HG03575 (cell line): ENCODE measurements around the gene GABBR2.

Experiments used
- ATAC-seq: cut with Tn5 transposase; IDR thresholded peaks from one replicate; pipeline ENCODE4 v1.9.1; 2021; ENCODE audit not compliant: unreplicated experiment, insufficient number of reproducible peaks, low FRiP score; ENCODE audit errors: extremely low read depth

Gene GABBR2

DNA sequence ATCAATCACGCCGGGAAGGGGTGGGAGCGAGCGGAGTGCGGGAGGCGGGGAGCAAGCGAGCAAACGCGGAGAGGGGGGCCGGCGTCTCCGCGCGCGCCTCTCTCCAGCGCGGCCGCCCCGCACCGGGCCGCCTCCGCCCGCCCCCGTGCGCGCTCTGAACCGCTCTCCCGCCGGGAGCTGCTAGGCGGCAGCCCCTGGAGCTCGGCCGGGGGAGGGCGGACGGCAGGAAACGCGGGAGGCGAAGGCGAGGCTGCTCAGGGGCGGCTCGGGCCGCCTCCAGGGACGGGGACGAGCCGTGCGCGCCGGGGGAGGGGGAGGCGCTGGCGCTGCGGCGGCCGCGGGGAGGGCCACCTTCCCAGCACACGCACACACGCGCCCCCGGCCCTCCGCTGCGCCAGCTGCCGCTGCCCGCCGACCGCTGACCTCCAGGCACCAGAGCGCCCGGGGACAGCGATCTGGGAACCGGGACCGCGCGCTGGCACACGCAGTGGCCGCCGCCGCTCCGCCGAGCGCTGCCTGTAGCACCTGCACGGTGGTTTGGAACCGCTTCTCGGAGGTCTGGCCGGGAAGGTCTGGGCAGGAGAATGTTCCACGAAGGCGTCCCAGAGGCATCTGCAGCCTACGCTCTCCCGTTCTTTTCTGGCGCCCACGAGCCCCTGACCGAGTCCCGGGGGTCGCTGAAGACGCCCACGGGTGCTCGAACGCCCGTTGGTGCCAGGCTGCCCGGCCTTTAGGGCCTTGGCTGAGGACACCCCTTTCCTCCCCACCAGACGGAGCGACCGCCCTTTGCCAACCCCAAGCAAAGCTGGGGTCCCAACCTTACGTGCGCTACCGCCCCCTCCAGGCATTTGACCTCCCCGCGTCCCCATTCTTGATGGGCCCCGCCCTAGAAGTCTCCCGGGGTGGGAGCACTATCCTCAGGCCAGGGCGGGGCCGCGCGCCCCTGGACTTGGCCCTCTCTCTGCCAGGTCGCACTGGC lies at the start of gene GABBR2:
TSS of gene GABBR2 (minus strand) at position 3 of the 979 bp plus-strand sequence. CDS start 198 bp downstream, outside the sequence.
- no peak for ATAC-seq

- no peak for ATAC-seq
Observed at GRCh38 chr9:98755006-98755618, 46.4 kb upstream of the GABBR2 start.

- ATAC-seq: no peak
Observed at GRCh38 chr9:98751210-98751609, 42.5 kb upstream of the GABBR2 start.

DNA sequence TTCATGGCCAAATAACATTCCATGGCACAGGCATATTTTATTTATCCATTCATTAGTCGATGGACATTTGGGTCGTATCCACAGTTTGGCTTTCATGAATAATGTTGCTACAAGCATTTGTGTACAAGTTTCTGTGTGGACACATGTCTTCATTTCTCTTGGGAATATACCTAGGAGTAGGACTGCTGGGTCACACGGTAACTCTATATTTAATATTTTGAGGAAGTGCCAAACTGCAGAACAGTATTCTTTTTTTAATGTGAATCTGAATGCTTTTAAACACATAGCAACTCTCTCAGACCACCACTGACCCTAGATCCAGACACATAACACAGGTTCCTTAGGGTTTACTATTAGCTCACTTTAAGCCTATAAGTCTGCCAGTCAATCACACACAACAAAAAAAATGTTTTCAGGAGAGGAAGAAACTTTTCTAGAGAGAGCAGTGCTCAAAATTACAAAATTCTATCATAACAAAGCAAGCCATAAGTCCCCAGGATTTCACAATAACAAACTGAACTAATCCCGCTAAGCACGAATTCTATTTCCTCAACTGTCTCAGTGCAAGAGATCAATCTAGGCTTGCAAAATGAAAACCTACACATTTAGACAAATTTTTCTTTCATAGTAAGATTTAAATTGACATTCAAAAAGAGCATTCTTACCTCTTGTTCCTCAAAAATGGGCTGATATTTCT lies 41.8 kb upstream of the GABBR2 start:
- no peak for ATAC-seq

DNA sequence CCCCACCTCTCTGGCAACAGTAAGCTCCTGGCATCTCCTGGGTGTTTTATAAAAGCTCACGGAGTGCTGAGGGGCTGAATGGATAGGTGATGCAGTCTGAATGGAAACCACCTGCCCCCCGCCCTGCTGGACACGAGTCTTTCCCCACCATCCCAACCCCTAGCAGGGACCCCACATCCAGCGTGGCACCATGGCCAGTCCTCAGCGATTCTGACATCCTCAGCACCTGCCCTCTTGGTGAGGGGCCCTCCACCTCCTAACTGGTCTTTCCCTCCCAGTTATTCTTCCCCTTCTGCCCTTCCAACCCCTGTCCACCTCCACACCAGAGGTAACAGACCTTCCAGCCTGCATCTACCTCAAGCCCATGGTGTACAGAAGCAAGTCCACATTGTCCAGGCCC lies 38.7 kb upstream of the GABBR2 start:
- ATAC-seq: no peak

GRCh38 chr9:98745470-98745869 lies 36.7 kb upstream of the GABBR2 start:
- no peak for ATAC-seq

GRCh38 chr9:98743818-98744611 lies 35.3 kb upstream of the GABBR2 start:
- ATAC-seq: no peak

GRCh38 chr9:98743329-98743728 lies 34.6 kb upstream of the GABBR2 start:
- no peak for ATAC-seq

DNA sequence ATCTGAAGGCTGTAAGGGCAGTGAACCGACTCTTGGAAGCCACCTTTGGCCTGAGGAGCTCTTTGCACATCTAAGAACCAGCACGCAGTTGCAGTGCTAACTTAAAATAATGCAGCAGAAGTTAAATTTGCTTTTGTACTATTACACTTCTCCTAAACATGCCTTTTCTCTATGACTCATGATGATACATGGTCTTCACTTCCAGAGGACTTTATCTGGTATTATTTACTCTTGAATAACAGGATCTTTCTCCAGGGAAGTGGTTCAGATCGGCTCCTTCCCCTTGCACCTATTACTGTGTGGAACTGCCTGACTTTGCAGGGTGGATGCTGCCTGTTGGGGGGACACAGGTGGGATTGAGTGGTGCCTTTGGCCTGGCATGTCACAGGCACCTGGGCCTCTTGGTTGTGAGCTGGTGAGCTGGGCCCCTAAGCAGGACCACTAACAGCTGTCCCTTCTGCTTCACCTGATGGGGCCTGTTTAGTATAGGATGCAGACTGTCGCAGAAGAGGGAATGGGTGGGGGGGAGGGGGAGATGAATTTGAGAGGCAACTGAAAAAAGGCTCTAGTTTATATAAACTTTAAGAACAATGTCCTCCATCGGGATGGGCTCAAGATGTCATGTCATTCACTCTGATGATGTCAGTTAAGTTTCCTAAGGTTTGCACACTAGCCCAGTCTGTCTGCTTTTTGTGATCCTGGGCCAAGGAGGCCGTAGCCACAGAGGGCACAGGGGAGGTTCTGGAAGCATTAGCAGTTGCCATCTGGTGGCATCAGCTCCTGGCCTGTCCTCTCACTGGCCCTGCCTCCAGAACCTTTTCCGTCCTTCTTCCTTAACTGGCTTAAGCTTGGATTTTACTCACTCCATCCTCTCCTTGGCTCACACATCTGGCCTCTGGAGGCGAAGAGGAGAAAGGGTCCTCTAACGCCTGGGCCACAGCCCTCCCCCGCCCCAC lies 33.9 kb upstream of the GABBR2 start:
- no peak for ATAC-seq

GRCh38 chr9:98740226-98740881 lies 31.6 kb upstream of the GABBR2 start:
- ATAC-seq: no peak

DNA sequence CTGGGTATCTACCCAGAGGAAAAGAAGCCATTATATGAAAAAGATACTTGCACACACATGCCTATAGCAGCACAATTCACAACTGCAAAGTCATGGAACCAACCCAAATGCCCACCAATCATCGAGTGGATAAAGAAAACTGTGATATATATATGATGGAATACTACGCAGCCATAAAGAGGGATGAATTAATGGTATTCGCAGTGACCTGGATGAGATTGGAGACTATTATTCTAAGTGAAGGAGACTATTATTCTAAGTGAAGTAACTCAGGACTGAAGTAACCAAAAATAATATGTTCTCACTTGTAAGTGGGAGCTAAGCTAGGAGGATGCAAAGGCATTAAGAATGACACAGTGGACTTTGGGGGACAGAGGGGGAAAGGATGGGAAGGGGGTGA lies 30.0 kb upstream of the GABBR2 start:
- no peak for ATAC-seq

- ATAC-seq: no peak
Observed at GRCh38 chr9:98736226-98736625, 27.5 kb upstream of the GABBR2 start.

GRCh38 chr9:98732801-98733200 lies 24.1 kb upstream of the GABBR2 start:
- no peak for ATAC-seq

DNA sequence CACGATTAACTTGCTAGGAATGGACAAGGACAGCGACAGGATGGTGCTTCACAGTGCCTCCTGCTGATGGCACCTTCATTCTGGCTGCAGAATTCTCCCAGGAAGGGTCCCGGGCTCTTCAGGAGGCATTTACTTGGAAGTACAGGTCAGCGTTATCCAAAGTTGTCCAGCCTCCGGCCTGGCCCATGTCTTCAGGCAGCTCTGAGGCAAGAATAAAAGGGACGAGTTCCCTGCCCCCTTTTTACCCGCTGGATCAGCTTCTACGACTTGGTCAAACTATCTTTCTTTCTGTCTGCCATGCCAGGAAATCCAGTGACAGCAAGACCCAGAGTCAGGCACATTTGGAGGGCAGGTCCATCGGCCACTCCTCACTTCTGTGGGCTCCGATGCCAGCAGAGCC lies 23.4 kb upstream of the GABBR2 start:
- no peak for ATAC-seq

DNA sequence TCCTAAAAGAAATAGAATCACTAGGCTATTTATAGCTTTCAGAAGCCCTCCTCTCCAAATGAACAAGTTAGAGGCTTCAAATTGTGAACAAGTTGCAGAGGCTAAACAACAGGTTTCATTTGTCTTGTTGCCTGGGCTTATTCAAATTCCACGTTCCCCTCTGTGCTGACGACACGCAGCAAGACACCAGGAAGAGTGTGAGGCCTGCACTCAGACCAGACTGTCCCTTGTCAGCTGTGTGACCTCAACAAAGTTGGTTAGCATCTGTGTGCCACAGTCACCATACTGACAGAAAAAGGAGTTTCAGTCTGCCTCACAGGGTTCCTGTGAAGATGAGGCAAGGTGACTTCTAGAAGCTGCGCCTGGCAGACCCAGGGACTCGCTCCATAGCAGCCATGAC lies 22.1 kb upstream of the GABBR2 start:
- ATAC-seq: no peak

- no peak for ATAC-seq
Observed at GRCh38 chr9:98728500-98728899, 19.8 kb upstream of the GABBR2 start.

DNA sequence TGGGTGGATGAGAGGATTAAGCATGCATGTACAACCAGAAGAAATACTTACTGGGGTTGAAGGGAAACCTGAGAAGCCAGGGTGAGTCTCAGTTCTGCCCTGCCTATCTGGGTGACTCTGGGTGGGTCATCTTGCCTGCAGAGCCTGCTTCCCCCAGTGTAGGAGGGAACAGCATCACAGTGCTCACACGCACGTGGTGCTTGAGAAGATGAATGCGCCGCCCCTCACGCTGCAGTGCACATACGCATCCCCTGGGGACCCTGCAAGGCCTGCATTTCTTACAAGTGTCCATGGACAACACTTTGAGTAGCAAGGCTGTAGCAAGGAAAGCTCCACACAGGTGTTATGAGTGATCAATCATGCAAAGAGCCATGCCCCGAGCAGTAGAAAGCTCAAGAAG lies 18.7 kb upstream of the GABBR2 start:
- no peak for ATAC-seq
